GM12801 (cell line): ENCODE data around the gene PLAGL2.

ENCODE experiments used
- CTCF ChIP-seq: IDR thresholded peaks from one replicate; pipeline ENCODE4 v1.5.1; 2011; ENCODE audit warnings: control low read depth; ENCODE audit not compliant: insufficient read length; ENCODE audit errors: extremely low read depth

PLAGL2 gene

GRCh38 chr20:32234135-32234808 lies 26.7 kb upstream of the PLAGL2 start:
- TF ChIP-seq CTCF = no peak

GRCh38 chr20:32233286-32233685 lies 25.7 kb upstream of the PLAGL2 start:
- TF ChIP-seq CTCF = no peak

GRCh38 chr20:32232326-32232886 lies 24.9 kb upstream of the PLAGL2 start:
- no peak for TF ChIP-seq CTCF

GRCh38 chr20:32231847-32232246 lies 24.3 kb upstream of the PLAGL2 start:
- TF ChIP-seq CTCF = no peak

GRCh38 chr20:32231245-32231644 lies 23.7 kb upstream of the PLAGL2 start:
- TF ChIP-seq CTCF = no peak

- no peak for TF ChIP-seq CTCF
These were observed 23.2 kb upstream of the PLAGL2 start for GRCh38 chr20:32230707-32231106.

GRCh38 chr20:32229251-32229747 lies 21.8 kb upstream of the PLAGL2 start:
- no peak for TF ChIP-seq CTCF
